ENCODE measurements around the gene GSTT2B. TPM values are rescaled to one million over a fixed set of nuclear protein-coding genes. Genes with fewer than 3 reads are reported as not detected.
A peak's percentile ranks its signal among the peaks of the same experiment; 100 is the strongest.
"Not testable (repeated sequence)": the region's sequence is repeated elsewhere in the genome, so short reads cannot be mapped to it uniquely, and the experiment has no call there.

The GSTT2B gene
- total RNA-seq, 1 donor from 2014 or later, result 9.8 TPM

- H3K4me3 ChIP-seq, result no peak overlapping the region
- intact Hi-C loops (cut with DNase I), result no loop called here
- H3K27ac ChIP-seq, result no peak overlapping the region
- H3K4me1 ChIP-seq, result no peaks in the 10 kb centered on the region
- peaks cover 5% of the 10 kb centered on the region for H3K9me3 ChIP-seq
- ATAC-seq, result no peak
- H3K36me3 ChIP-seq, result peaks cover 7% of the 10 kb centered on the region
- TF ChIP-seq CTCF (IDR thresholded peaks at IDR 0.05), result no peak
- H3K27me3 ChIP-seq, result no peaks in the 10 kb centered on the region
- no peak for DNase-seq
Measured at GRCh38 chr22:23922921-23923320, 38.1 kb downstream of the GSTT2B start.

- H3K9me3 ChIP-seq; ATAC-seq; H3K36me3 ChIP-seq; intact Hi-C loops (cut with DNase I); H3K4me3 ChIP-seq; DNase-seq; H3K4me1 ChIP-seq; H3K27ac ChIP-seq; H3K27me3 ChIP-seq: not testable (repeated sequence)
Measured at GRCh38 chr22:23921586-23922201, 39.3 kb downstream of the GSTT2B start.

- H3K9me3 ChIP-seq; H3K4me1 ChIP-seq; H3K36me3 ChIP-seq; H3K4me3 ChIP-seq; H3K27me3 ChIP-seq; ATAC-seq; intact Hi-C loops (cut with DNase I); DNase-seq: not testable (repeated sequence)
- H3K27ac ChIP-seq, result peak overlapping the region; percentile 14
Measured at GRCh38 chr22:23920267-23920611, 40.8 kb downstream of the GSTT2B start.

- peaks cover 4% of the 10 kb centered on the region for H3K4me1 ChIP-seq
- ATAC-seq, result no peak
- no peaks in the 10 kb centered on the region for H3K9me3 ChIP-seq
- no peaks in the 10 kb centered on the region for H3K27me3 ChIP-seq
- no peak overlapping the region for H3K4me3 ChIP-seq
- TF ChIP-seq CTCF (IDR thresholded peaks at IDR 0.05), result no peak
- intact Hi-C loops (cut with DNase I), result no loop called here
- no peak overlapping the region for H3K27ac ChIP-seq
- no peak for DNase-seq
- H3K36me3 ChIP-seq, result no peaks in the 10 kb centered on the region
Measured at GRCh38 chr22:23915290-23915689, 45.7 kb downstream of the GSTT2B start.

- Histone ChIP-seq H3K36me3 (no peaks in the 10 kb centered on the region), H3K4me3 (peak overlapping the region; percentile 66), H3K27ac (peak overlapping the region; percentile 88), H3K4me1 (peaks cover 8% of the 10 kb centered on the region), H3K27me3 (no peaks in the 10 kb centered on the region), H3K9me3 (no peaks in the 10 kb centered on the region)
- intact Hi-C loops (cut with DNase I), result no loop called here
- ATAC-seq (peak; percentile 100), DNase-seq (peak; percentile 100)
- TF ChIP-seq CTCF (IDR thresholded peaks at IDR 0.05), result no peak
Measured at GRCh38 chr22:23913661-23914353, 47.2 kb downstream of the GSTT2B start.

GRCh38 chr22:23913306-23913660, 47.7 kb downstream of the GSTT2B start:
- no peak for DNase-seq
- intact Hi-C loops (cut with DNase I), result no loop called here

More at GRCh38 chr22:23913306-23913660, 47.7 kb downstream of the GSTT2B start:
- ATAC-seq, result no peak
- no peaks in the 10 kb centered on the region for H3K27me3 ChIP-seq
- TF ChIP-seq CTCF (IDR thresholded peaks at IDR 0.05), result no peak
- H3K4me3 ChIP-seq, result peak overlapping the region; percentile 66
- peak overlapping the region; percentile 88 for H3K27ac ChIP-seq
- H3K9me3 ChIP-seq, result no peaks in the 10 kb centered on the region
- H3K36me3 ChIP-seq, result no peaks in the 10 kb centered on the region
- peaks cover 8% of the 10 kb centered on the region for H3K4me1 ChIP-seq
